Neutrophil (primary cell): ENCODE data around the gene RESP18.

Experiments used
- H3K27ac ChIP-seq: fragments of 200-600 bp; sonication (generic); 2 replicates; pipeline ENCODE4 v1.5.1; 2016; ENCODE audit warnings: mild to moderate bottlenecking, moderate library complexity
- H3K27me3 ChIP-seq: fragments of 200-600 bp; sonication (generic); 2 replicates; pipeline ENCODE4 v1.6.0; 2016; ENCODE audit warnings: mild to moderate bottlenecking
- H3K36me3 ChIP-seq: fragments of 200-600 bp; sonication (generic); 2 replicates; pipeline ENCODE4 v1.5.1; 2017
- H3K4me1 ChIP-seq, 2 experiments: fragments of 200-600 bp in 1 of 2; sonication (generic) in 1 of 2; 1 replicate in 1 of 2; 2 replicates in 1 of 2; pipeline versions ENCODE4 v1.5.1 to v1.6.1; 2013 to 2016; ENCODE audit warnings: low read depth in 1 of 2, low read length in 1 of 2, mild to moderate bottlenecking in 1 of 2, moderate library complexity in 1 of 2; ENCODE audit not compliant: control insufficient read depth in 1 of 2, insufficient read depth in 1 of 2
- H3K4me3 ChIP-seq, 2 experiments: fragments of 200-600 bp in 1 of 2; sonication (generic) in 1 of 2; 1 replicate in 1 of 2; 2 replicates in 1 of 2; pipeline ENCODE4 v1.5.1; 2013 to 2016; ENCODE audit warnings: low read depth in 1 of 2, low read length in 1 of 2, mild to moderate bottlenecking in 1 of 2, moderate library complexity in 1 of 2
- H3K9me3 ChIP-seq: fragments of 200-600 bp; sonication (generic); 2 replicates; pipeline ENCODE4 v1.5.1; 2016
- CTCF ChIP-seq: fragments of 200-600 bp; sonication (generic); IDR thresholded peaks from 2 replicates; pipeline ENCODE4 v1.5.1; 2016; ENCODE audit warnings: antibody characterized with exemption

Gene RESP18

GRCh38 chr2:219344751-219345430, 12.3 kb upstream of the RESP18 start:
- no peak for TF ChIP-seq CTCF
- no peaks in the 10 kb centered on the region for H3K9me3 ChIP-seq
- no peak overlapping the region for H3K4me3 ChIP-seq
- peaks cover 82% of the 10 kb centered on the region for H3K27me3 ChIP-seq
- no peaks in the 10 kb centered on the region for H3K4me1 ChIP-seq
- H3K27ac ChIP-seq: no peak overlapping the region
- no peaks in the 10 kb centered on the region for H3K36me3 ChIP-seq

GRCh38 chr2:219335373-219335786, 2.8 kb upstream of the RESP18 start:
- no peak for TF ChIP-seq CTCF
- Histone ChIP-seq H3K4me1 (no peaks in the 10 kb centered on the region), H3K36me3 (no peaks in the 10 kb centered on the region), H3K27ac (no peak overlapping the region), H3K4me3 (no peak overlapping the region), H3K27me3 (peaks cover 99% of the 10 kb centered on the region), H3K9me3 (no peaks in the 10 kb centered on the region)

- H3K27me3 ChIP-seq: peaks cover 100% of the 10 kb centered on the region
- H3K4me1 ChIP-seq: no peaks in the 10 kb centered on the region
- H3K36me3 ChIP-seq: no peaks in the 10 kb centered on the region
- TF ChIP-seq CTCF: no peak
- H3K27ac ChIP-seq: no peak overlapping the region
- H3K9me3 ChIP-seq: no peaks in the 10 kb centered on the region
- no peak overlapping the region for H3K4me3 ChIP-seq
Observed at GRCh38 chr2:219334076-219334475, 1.5 kb upstream of the RESP18 start.

- Histone ChIP-seq H3K36me3 (no peaks in the 10 kb centered on the region), H3K27me3 (peaks cover 99% of the 10 kb centered on the region), H3K4me3 (no peak overlapping the region), H3K27ac (no peak overlapping the region), H3K4me1 (no peaks in the 10 kb centered on the region), H3K9me3 (no peaks in the 10 kb centered on the region)
- no peak for TF ChIP-seq CTCF
Observed at GRCh38 chr2:219331560-219332213, 857 bp downstream of the RESP18 start.

GRCh38 chr2:219327719-219328118, 4.8 kb downstream of the RESP18 start:
- no peak for TF ChIP-seq CTCF
- H3K4me3 ChIP-seq: no peak overlapping the region
- H3K4me1 ChIP-seq: no peaks in the 10 kb centered on the region
- peaks cover 98% of the 10 kb centered on the region for H3K27me3 ChIP-seq
- H3K9me3 ChIP-seq: no peaks in the 10 kb centered on the region
- no peaks in the 10 kb centered on the region for H3K36me3 ChIP-seq
- no peak overlapping the region for H3K27ac ChIP-seq
